Measurements from ENCODE around the gene SLC15A2. TPM values are rescaled to one million over a fixed set of nuclear protein-coding genes. Genes with fewer than 3 reads are reported as not detected.

Gene SLC15A2
- total RNA-seq, 1 donor from 2014 or later = 0.49 TPM

DNA sequence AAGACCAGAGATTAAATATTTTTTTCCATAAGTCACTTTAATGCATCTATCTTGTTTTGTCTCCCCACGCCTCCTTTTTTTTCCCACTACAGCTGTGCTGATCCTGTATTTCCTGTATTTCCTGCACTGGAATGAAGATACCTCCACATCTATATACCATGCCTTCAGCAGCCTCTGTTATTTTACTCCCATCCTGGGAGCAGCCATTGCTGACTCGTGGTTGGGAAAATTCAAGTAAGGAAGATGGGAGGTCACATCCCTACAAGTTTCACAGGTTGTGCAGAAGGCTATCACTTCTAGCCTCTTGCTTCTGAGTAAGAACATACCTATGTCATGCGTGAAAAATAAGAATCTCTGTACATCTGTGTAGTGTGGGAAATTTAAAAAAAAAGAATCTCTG lies 3.1 kb downstream of the SLC15A2 start:
- Histone ChIP-seq H3K4me3 (no peak overlapping the region), H3K4me1 (peaks cover 12% of the 10 kb centered on the region), H3K9me3 (no peaks in the 10 kb centered on the region), H3K36me3 (no peaks in the 10 kb centered on the region), H3K27ac (no peak overlapping the region), H3K27me3 (no peaks in the 10 kb centered on the region)
- intact Hi-C loops (cut with DNase I) = no loop called here
- no peak for DNase-seq (ENCODE audit: extremely low spot score in 2 of 2)
- TF ChIP-seq, protein P1, sequence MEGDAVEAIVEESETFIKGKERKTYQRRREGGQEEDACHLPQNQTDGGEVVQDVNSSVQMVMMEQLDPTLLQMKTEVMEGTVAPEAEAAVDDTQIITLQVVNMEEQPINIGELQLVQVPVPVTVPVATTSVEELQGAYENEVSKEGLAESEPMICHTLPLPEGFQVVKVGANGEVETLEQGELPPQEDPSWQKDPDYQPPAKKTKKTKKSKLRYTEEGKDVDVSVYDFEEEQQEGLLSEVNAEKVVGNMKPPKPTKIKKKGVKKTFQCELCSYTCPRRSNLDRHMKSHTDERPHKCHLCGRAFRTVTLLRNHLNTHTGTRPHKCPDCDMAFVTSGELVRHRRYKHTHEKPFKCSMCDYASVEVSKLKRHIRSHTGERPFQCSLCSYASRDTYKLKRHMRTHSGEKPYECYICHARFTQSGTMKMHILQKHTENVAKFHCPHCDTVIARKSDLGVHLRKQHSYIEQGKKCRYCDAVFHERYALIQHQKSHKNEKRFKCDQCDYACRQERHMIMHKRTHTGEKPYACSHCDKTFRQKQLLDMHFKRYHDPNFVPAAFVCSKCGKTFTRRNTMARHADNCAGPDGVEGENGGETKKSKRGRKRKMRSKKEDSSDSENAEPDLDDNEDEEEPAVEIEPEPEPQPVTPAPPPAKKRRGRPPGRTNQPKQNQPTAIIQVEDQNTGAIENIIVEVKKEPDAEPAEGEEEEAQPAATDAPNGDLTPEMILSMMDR (IDR thresholded peaks at IDR 0.05) = no peak
- TF ChIP-seq POLR2AphosphoS5 (IDR thresholded peaks at IDR 0.05; ENCODE audit: insufficient read depth in 1 of 2, low read depth in 1 of 2) = no peak
- TF ChIP-seq POLR2A (IDR thresholded peaks at IDR 0.05) = no peak

DNA sequence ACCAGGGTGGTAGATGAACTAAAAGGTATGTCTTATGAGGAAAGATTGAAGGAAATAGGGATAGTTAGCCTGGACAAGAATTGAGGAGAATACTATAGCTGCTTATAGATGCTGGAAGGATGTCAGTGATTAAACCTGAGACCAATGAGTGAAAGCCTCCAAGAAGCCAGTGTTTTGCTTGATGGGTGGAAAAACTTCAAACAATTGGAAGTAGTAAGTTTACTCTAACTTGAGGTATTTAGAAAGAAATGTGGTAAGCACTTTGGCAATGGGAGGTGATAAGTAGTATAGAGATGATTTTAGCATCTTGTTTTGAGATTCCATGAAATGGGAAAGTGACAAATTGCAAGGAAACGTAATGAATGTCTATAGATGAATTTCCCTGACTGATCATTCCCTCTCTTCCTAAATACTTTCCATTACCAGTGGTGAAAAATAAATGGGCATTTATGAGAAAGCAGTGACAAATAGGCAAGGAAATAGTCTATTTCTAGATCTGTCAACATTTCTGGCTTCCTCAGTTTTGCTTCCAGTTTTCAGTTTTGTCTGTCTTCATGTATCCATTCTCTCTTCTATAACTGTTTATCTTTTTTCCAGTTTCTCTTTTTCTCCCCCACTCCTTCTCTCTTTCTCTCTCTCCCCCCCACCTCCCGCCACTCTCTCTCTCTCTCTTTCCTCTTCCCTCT lies 19.2 kb downstream of the SLC15A2 start:
- H3K4me3 ChIP-seq = no peak overlapping the region
- TF ChIP-seq POLR2AphosphoS5 (IDR thresholded peaks at IDR 0.05; ENCODE audit: insufficient read depth in 1 of 2, low read depth in 1 of 2) (no peak), POLR2A (IDR thresholded peaks at IDR 0.05) (no peak)
- TF ChIP-seq, protein P1 (IDR thresholded peaks at IDR 0.05) = no peak
- no peaks in the 10 kb centered on the region for H3K4me1 ChIP-seq
- H3K36me3 ChIP-seq = no peaks in the 10 kb centered on the region
- intact Hi-C loops (cut with DNase I) = no loop called here
- no peak for DNase-seq (ENCODE audit: extremely low spot score in 2 of 2)
- no peaks in the 10 kb centered on the region for H3K9me3 ChIP-seq
- no peaks in the 10 kb centered on the region for H3K27me3 ChIP-seq
- H3K27ac ChIP-seq = no peak overlapping the region

DNA sequence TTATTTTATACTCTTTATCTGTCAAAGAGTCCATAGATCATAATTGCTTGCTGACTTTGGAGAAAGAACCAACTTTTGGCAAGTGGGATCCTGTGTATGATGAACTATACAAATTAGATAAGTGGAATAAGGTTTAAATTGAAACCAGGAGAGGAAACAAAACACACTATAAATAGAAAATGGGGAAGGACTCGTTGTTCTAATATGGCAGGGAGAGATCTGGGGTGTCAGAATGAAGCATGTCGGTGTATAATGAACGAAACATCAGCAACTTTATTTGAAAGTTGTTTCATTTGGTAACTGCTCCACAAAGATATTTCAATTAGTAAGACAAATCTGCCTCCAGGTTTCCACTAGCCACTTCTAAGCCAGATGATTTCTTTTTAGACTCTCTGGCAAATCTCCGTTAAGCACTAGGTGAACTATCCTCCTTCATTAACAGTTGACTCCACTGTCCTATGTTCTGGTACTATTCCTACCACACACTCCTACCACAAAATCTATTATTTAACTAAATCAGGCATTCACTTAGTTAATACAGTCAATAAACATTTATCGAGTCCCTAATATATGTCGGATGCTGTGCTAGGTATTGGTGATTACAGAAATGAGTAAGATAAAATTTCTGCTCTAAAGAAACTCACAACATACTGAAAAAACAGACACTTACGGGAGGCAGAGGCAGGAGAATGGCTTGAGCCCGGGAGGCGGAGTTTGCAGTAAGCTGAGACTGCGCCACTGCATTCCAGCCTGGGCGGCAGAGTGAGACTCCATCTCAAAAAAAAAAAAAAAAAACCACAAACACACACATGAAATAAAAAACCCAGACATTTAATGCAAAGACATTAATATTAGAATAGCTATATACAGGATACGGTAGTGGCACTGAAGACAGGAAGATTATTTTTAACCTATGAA lies 20.1 kb downstream of the SLC15A2 start:
- intact Hi-C loops (cut with DNase I) = no loop called here
- no peak for DNase-seq (ENCODE audit: extremely low spot score in 2 of 2)
- H3K27ac ChIP-seq = no peak overlapping the region

DNA sequence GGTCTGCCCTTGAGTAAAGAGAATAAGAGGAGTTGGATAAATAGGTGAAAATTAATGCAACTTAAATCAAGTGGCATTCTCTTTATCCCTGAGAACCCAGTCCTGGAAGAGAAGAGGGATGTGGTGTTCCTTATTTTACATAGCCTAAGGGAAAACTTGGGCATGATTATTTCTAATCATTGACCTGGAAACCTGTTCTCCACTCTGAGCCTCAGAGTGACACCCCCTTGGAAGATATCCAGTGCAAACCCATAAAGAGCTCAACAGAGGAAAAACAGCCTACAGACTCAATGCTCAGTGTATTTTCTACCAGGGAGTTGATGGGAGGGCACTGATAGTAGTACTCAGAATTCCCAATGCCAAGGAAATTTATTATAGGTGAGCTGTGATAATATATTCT lies 22.0 kb downstream of the SLC15A2 start:
- no peak overlapping the region for H3K4me3 ChIP-seq
- H3K27me3 ChIP-seq = no peaks in the 10 kb centered on the region
- H3K36me3 ChIP-seq = no peaks in the 10 kb centered on the region
- no peak for DNase-seq (ENCODE audit: extremely low spot score in 2 of 2)
- TF ChIP-seq POLR2A (IDR thresholded peaks at IDR 0.05) (no peak), POLR2AphosphoS5 (IDR thresholded peaks at IDR 0.05; ENCODE audit: insufficient read depth in 1 of 2, low read depth in 1 of 2) (no peak)
- TF ChIP-seq, protein P1 (IDR thresholded peaks at IDR 0.05) = no peak
- intact Hi-C loops (cut with DNase I) = no loop called here
- no peak overlapping the region for H3K27ac ChIP-seq
- no peaks in the 10 kb centered on the region for H3K4me1 ChIP-seq
- no peaks in the 10 kb centered on the region for H3K9me3 ChIP-seq

More for the DNA sequence above, 20.1 kb downstream of the SLC15A2 start:
- Histone ChIP-seq H3K27me3 (no peaks in the 10 kb centered on the region), H3K36me3 (no peaks in the 10 kb centered on the region), H3K4me1 (no peaks in the 10 kb centered on the region), H3K4me3 (no peak overlapping the region), H3K9me3 (no peaks in the 10 kb centered on the region)
- TF ChIP-seq POLR2AphosphoS5 (IDR thresholded peaks at IDR 0.05; ENCODE audit: insufficient read depth in 1 of 2, low read depth in 1 of 2) = no peak
- TF ChIP-seq, protein P1 (IDR thresholded peaks at IDR 0.05) = no peak

Data from vagina (tissue), 2 donors.